Neural cell (in vitro differentiated cells): ENCODE results near the gene EFCAB8. TPM values are rescaled to one million over a fixed set of nuclear protein-coding genes. Genes with fewer than 3 reads are reported as not detected.

Source experiments
- H2AFZ ChIP-seq: fragments of 200-600, 300-800 bp; sonication (generic), shearing (Covaris generic); 2 replicates; pipeline ENCODE4 v1.6.0; 2014; ENCODE audit warnings: low read depth, mild to moderate bottlenecking, antibody characterized with exemption, low read length, moderate library complexity
- H3F3A ChIP-seq: fragments of 200-600 bp; shearing (Covaris generic); 2 replicates; pipeline ENCODE4 v1.6.1; 2016; ENCODE audit warnings: mild to moderate bottlenecking, moderate library complexity, mixed read lengths, antibody characterized with exemption, low read length; ENCODE audit not compliant: insufficient read depth, poor library complexity, severe bottlenecking
- H3K27ac ChIP-seq: fragments of 200-600, 300-800 bp; sonication (generic), shearing (Covaris generic); 2 replicates; pipeline ENCODE4 v1.5.1; 2014; ENCODE audit warnings: mild to moderate bottlenecking, low read length, moderate library complexity
- H3K27me3 ChIP-seq: fragments of 300-800, 200-600 bp; sonication (generic), shearing (Covaris generic); 2 replicates; pipeline ENCODE4 v1.6.0; 2014; ENCODE audit warnings: mild to moderate bottlenecking, low read depth, low read length, moderate library complexity; ENCODE audit not compliant: insufficient read depth
- H3K36me3 ChIP-seq: fragments of 300-800, 200-600 bp; sonication (generic), shearing (Covaris generic); 2 replicates; pipeline ENCODE4 v1.5.1; 2014; ENCODE audit warnings: mild to moderate bottlenecking, antibody characterized with exemption, low read length, moderate library complexity; ENCODE audit not compliant: insufficient read depth
- H3K4me2 ChIP-seq: fragments of 300-800, 200-600 bp; sonication (generic), shearing (Covaris generic); 2 replicates; pipeline ENCODE4 v1.6.0; 2014; ENCODE audit warnings: mild to moderate bottlenecking, low read length
- H3K4me3 ChIP-seq: fragments of 300-800, 200-600 bp; sonication (generic), shearing (Covaris generic); 2 replicates; pipeline ENCODE4 v1.5.1; 2014; ENCODE audit warnings: mild to moderate bottlenecking, low read length, moderate library complexity
- H3K79me2 ChIP-seq: fragments of 200-600 bp; shearing (Covaris generic); replicated peaks from 2 replicates; pipeline ENCODE4 v1.6.0; 2014; ENCODE audit warnings: mild to moderate bottlenecking, low read length, moderate library complexity; ENCODE audit not compliant: insufficient read depth
- H3K9ac ChIP-seq: fragments of 300-800, 200-600 bp; sonication (generic), shearing (Covaris generic); 2 replicates; pipeline ENCODE4 v1.6.1; 2016; ENCODE audit warnings: mild to moderate bottlenecking, low read length, mixed read lengths
- H3K9me2 ChIP-seq: fragments of 200-600 bp; shearing (Covaris generic); 2 replicates; pipeline ENCODE4 v1.6.1; 2016; ENCODE audit warnings: mild to moderate bottlenecking, low read length, mixed read lengths; ENCODE audit not compliant: insufficient read depth
- H3K9me3 ChIP-seq: fragments of 200-600, 300-800 bp; sonication (generic), shearing (Covaris generic); 2 replicates; pipeline ENCODE4 v1.6.1; 2016; ENCODE audit warnings: mild to moderate bottlenecking, mixed run types, low read length, moderate library complexity, mixed read lengths
- H4K20me1 ChIP-seq: fragments of 200-600 bp; shearing (Covaris generic); 2 replicates; pipeline ENCODE4 v1.6.1; 2016; ENCODE audit warnings: mild to moderate bottlenecking, mixed run types; ENCODE audit not compliant: insufficient read depth
- CTCF ChIP-seq: fragments of 450-650 bp; IDR thresholded peaks from 2 replicates; pipeline ENCODE4 v1.5.1; 2014; ENCODE audit warnings: antibody characterized with exemption, mild to moderate bottlenecking, moderate library complexity; ENCODE audit not compliant: poor library complexity, severe bottlenecking
- EP300 ChIP-seq: fragments of 450-650 bp; conservative IDR thresholded peaks from 2 replicates; pipeline ENCODE4 v1.6.1; 2014; ENCODE audit warnings: antibody characterized with exemption, mild to moderate bottlenecking, moderate library complexity; ENCODE audit not compliant: poor library complexity, severe bottlenecking
- EZH2 ChIP-seq: fragments of 200-600, 300-800 bp; shearing (Covaris generic), sonication (generic); IDR thresholded peaks from 2 replicates; pipeline ENCODE4 v1.6.1; 2014; ENCODE audit warnings: antibody characterized with exemption, low read length, borderline replicate concordance, mild to moderate bottlenecking; ENCODE audit not compliant: insufficient read depth, poor library complexity, severe bottlenecking
- MXI1 ChIP-seq: fragments of 450-650 bp; conservative IDR thresholded peaks from 2 replicates; pipeline ENCODE4 v1.6.1; 2014; ENCODE audit warnings: antibody characterized with exemption, mild to moderate bottlenecking; ENCODE audit not compliant: poor library complexity, severe bottlenecking
- POLR2AphosphoS5 ChIP-seq: IDR thresholded peaks from 2 replicates; pipeline ENCODE4 v1.6.1; 2012
- RAD21 ChIP-seq: fragments of 450-650 bp; conservative IDR thresholded peaks from 2 replicates; pipeline ENCODE4 v1.6.1; 2014; ENCODE audit warnings: antibody characterized with exemption, mild to moderate bottlenecking, moderate library complexity
- REST ChIP-seq: IDR thresholded peaks from 2 replicates; pipeline ENCODE4 v1.6.1; 2012; ENCODE audit warnings: borderline replicate concordance
- SMC3 ChIP-seq: fragments of 450-650 bp; conservative IDR thresholded peaks from 2 replicates; pipeline ENCODE4 v1.6.1; 2014; ENCODE audit warnings: antibody characterized with exemption, mild to moderate bottlenecking, moderate library complexity; ENCODE audit not compliant: poor library complexity
- TAF1 ChIP-seq: IDR thresholded peaks from 2 replicates; pipeline ENCODE4 v1.6.1; 2012; ENCODE audit warnings: low read depth
- polyA plus RNA-seq: library from polyadenylated mRNA; depleted of rRNA; stranded (reverse); fragments of >200 nt; gene quantifications from 2 replicates; pipeline ENCODE4 v1.2.3, GENCODE V29; 2014

EFCAB8 gene
- polyA plus RNA-seq, 1 donor from 2014 or later = not detected

- H3K79me2 ChIP-seq = no peaks in the 10 kb centered on the region
- no peak overlapping the region for H3K4me2 ChIP-seq
- H3K9me2 ChIP-seq = no peaks in the 10 kb centered on the region
- H3K4me3 ChIP-seq = no peak overlapping the region
- H3K36me3 ChIP-seq = no peaks in the 10 kb centered on the region
- no peaks in the 10 kb centered on the region for H3F3A ChIP-seq
- H3K27me3 ChIP-seq = no peaks in the 10 kb centered on the region
- H2AFZ ChIP-seq = no peak overlapping the region
- no peak overlapping the region for H3K27ac ChIP-seq
- TF ChIP-seq SMC3 (no peak), CTCF (no peak), RAD21 (no peak), MXI1 (no peak)
- no peak overlapping the region for H3K9ac ChIP-seq
- H4K20me1 ChIP-seq = no peaks in the 10 kb centered on the region
- no peaks in the 10 kb centered on the region for H3K9me3 ChIP-seq
Measured at GRCh38 chr20:32920066-32920465, 61.3 kb downstream of the EFCAB8 start.

GRCh38 chr20:32920530-32921298, 62.0 kb downstream of the EFCAB8 start:
- Histone ChIP-seq H3K9me3 (no peaks in the 10 kb centered on the region), H3K36me3 (no peaks in the 10 kb centered on the region), H3K4me3 (no peak overlapping the region), H3K27ac (no peak overlapping the region), H3K9ac (no peak overlapping the region), H3F3A (no peaks in the 10 kb centered on the region), H3K27me3 (no peaks in the 10 kb centered on the region), H2AFZ (no peak overlapping the region), H3K9me2 (no peaks in the 10 kb centered on the region), H3K4me2 (no peak overlapping the region), H3K79me2 (no peaks in the 10 kb centered on the region), H4K20me1 (no peaks in the 10 kb centered on the region)
- TF ChIP-seq SMC3 = no peak
- no peak for TF ChIP-seq CTCF
- TF ChIP-seq TAF1 = no peak
- TF ChIP-seq REST = no peak
- no peak for TF ChIP-seq EZH2
- no peak for TF ChIP-seq MXI1
- TF ChIP-seq POLR2AphosphoS5 = no peak
- no peak for TF ChIP-seq EP300
- no peak for TF ChIP-seq RAD21
